ENCODE results near the gene OR4K17.
"Not testable (repeated sequence)": the region's sequence is repeated elsewhere in the genome, so short reads cannot be mapped to it uniquely, and the experiment has no call there.

The OR4K17 gene

GRCh38 chr14:20138520-20138919 lies 28.0 kb downstream of the OR4K17 start, which contains the start of gene OR4N5:
TSS of gene OR4N5 (plus strand) at chr14:20138820. CDS start at chr14:20143736, 4,916 bp downstream.
- no peak for TF ChIP-seq CTCF (IDR thresholded peaks at IDR 0.05; ENCODE audit: insufficient read depth, missing control alignments)
- DNase-seq (ENCODE audit: insufficient read length, low spot score), result no peak
- no peak for FAIRE-seq

DNA sequence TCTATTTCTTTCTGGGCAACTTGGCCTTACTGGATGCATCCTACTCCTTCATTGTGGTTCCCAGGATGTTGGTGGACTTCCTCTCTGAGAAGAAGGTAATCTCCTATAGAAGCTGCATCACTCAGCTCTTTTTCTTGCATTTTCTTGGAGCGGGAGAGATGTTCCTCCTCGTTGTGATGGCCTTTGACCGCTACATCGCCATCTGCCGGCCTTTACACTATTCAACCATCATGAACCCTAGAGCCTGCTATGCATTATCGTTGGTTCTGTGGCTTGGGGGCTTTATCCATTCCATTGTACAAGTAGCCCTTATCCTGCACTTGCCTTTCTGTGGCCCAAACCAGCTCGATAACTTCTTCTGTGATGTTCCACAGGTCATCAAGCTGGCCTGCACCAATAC lies 33.4 kb downstream of the OR4K17 start:
- no peak for DNase-seq (ENCODE audit: insufficient read length, low spot score)
- no peak for FAIRE-seq
- no peak for TF ChIP-seq CTCF (IDR thresholded peaks at IDR 0.05; ENCODE audit: insufficient read depth, missing control alignments)

GRCh38 chr14:20144820-20145219 lies 34.3 kb downstream of the OR4K17 start:
- TF ChIP-seq CTCF (IDR thresholded peaks at IDR 0.05; ENCODE audit: insufficient read depth, missing control alignments), result no peak
- DNase-seq (ENCODE audit: insufficient read length, low spot score) (no peak), FAIRE-seq (no peak)

- FAIRE-seq (no peak), DNase-seq (ENCODE audit: insufficient read length, low spot score) (no peak)
- no peak for TF ChIP-seq CTCF (IDR thresholded peaks at IDR 0.05; ENCODE audit: insufficient read depth, missing control alignments)
These were observed 53.9 kb downstream of the OR4K17 start for GRCh38 chr14:20164462-20164861.

DNA sequence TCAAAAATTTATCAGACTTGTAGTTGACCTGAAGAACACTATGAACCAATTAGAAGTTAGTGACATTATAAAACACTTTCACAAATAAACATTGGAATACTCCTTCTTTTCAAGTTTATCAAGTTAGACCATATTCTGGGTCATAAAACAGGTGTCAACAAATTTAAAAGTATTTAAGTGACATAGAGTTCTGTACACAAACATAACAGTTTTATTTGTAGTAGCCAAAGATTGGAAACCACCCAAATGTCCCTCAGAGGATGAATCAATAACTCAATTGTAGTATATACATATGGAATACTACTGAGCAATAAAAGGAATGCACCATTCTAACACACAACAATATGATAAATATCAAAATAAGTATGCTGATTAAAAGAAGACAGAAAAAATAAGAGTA lies 56.6 kb downstream of the OR4K17 start:
- FAIRE-seq, result no peak
- TF ChIP-seq CTCF (IDR thresholded peaks at IDR 0.05; ENCODE audit: insufficient read depth, missing control alignments), result no peak
- DNase-seq (ENCODE audit: insufficient read length, low spot score), result no peak

GRCh38 chr14:20169852-20170251 lies 59.3 kb downstream of the OR4K17 start:
- DNase-seq (ENCODE audit: insufficient read length, low spot score); FAIRE-seq: not testable (repeated sequence)

All from D721Med (cell line).